ENCODE results near the gene IGSF21.

GRCh38 chr1:18245647-18246046, 138.0 kb downstream of the IGSF21 start:
- TF ChIP-seq CTCF (optimal IDR thresholded peaks at IDR 0.05 in 1 of 3, IDR thresholded peaks at IDR 0.05 in 1 of 3, conservative IDR thresholded peaks at IDR 0.05 in 1 of 3; ENCODE audit: extremely low read depth in 1 of 3, insufficient read depth in 2 of 3, low read length in 3 of 3): no peak
- no peak for TF ChIP-seq EZH2 (IDR thresholded peaks at IDR 0.05; ENCODE audit: low read length)

Measured in keratinocyte (primary cell).